Brain microvascular endothelial cell (primary cell): Measurements from ENCODE around the gene XRN2.

Experiments used
- DNase-seq: peaks from one replicate; pipeline ENCODE4 v3.0.0-alpha.2; 2020
- H3K27ac ChIP-seq: fragments of 250-450 bp; sonication (Bioruptor Pico); 2 replicates; pipeline ENCODE4 v1.5.1; 2020; ENCODE audit warnings: mild to moderate bottlenecking, moderate library complexity
- H3K27me3 ChIP-seq: fragments of 250-450 bp; sonication (Bioruptor Pico); replicated peaks from 2 replicates; pipeline ENCODE4 v1.5.1; 2020; ENCODE audit warnings: mild to moderate bottlenecking
- H3K36me3 ChIP-seq: fragments of 250-450 bp; sonication (Bioruptor Pico); replicated peaks from 2 replicates; pipeline ENCODE4 v1.5.1; 2020; ENCODE audit warnings: mild to moderate bottlenecking
- H3K4me3 ChIP-seq: 2 replicates; pipeline ENCODE4 v1.5.1; 2011; ENCODE audit warnings: low read depth, mild to moderate bottlenecking, control low read depth, low read length, moderate library complexity
- in situ Hi-C: cut with HindIII; loops from 2 replicates; pipeline ENCODE4 v1.10.0; 2017; ENCODE audit warnings: low sequenced_read_pairs, low pct_ligation_motif_present
- TF ChIP-seq, protein P1 (sequence below): IDR thresholded peaks from 2 replicates; pipeline ENCODE4 v1.5.1; 2011; ENCODE audit warnings: low read depth, mild to moderate bottlenecking, moderate library complexity, low read length, control low read depth, inconsistent platforms; ENCODE audit errors: missing control alignments

XRN2 gene

DNA sequence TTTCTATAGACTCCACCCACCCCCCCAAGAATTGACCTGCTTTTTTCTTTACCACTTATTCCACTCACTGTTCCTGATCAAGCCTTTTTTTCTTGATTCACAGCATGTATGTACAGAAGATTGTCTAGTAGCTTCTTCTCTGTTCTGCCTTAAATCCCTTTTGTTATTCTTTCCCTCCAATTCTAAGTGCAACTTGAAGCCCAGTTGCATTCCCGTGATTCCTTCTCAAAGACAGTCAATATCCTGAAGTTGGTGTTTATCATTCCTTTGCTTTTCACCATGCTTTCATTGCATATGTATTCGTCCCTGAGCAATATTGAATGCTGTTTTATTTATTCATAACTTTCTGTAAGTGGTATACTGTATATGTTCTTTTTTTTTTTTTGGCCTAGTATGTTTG, 21.0 kb downstream of the XRN2 start:
- Histone ChIP-seq H3K4me3 (no peak overlapping the region), H3K27me3 (no peaks in the 10 kb centered on the region), H3K27ac (peak overlapping the region; percentile 36), H3K36me3 (no peaks in the 10 kb centered on the region)
- in situ Hi-C loops, result no loop called here
- no peak for DNase-seq
- TF ChIP-seq, protein P1, sequence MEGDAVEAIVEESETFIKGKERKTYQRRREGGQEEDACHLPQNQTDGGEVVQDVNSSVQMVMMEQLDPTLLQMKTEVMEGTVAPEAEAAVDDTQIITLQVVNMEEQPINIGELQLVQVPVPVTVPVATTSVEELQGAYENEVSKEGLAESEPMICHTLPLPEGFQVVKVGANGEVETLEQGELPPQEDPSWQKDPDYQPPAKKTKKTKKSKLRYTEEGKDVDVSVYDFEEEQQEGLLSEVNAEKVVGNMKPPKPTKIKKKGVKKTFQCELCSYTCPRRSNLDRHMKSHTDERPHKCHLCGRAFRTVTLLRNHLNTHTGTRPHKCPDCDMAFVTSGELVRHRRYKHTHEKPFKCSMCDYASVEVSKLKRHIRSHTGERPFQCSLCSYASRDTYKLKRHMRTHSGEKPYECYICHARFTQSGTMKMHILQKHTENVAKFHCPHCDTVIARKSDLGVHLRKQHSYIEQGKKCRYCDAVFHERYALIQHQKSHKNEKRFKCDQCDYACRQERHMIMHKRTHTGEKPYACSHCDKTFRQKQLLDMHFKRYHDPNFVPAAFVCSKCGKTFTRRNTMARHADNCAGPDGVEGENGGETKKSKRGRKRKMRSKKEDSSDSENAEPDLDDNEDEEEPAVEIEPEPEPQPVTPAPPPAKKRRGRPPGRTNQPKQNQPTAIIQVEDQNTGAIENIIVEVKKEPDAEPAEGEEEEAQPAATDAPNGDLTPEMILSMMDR, result no peak

DNA sequence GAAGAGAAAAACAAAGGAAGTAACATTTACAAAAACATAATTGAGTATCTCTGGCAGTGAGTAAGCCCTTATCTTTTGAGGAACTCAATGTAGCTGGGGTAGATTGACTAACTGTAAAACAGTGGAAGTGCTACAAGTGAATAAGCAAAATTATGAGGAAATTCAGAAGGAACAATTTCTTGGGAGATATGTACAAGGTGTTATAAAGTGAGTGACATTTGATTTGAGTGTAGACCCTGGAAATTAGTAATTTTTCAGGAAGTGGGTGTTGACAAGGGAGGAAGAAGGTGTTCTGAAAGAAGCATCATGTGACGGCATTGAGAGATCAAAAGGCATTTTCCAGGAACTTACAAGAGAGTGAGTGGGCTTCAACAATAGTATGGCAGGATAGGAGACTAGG, 22.2 kb downstream of the XRN2 start:
- no peaks in the 10 kb centered on the region for H3K27me3 ChIP-seq
- TF ChIP-seq, protein P1, result no peak
- in situ Hi-C loops, result no loop called here
- peaks cover under 1% of the 10 kb centered on the region for H3K36me3 ChIP-seq
- no peak overlapping the region for H3K27ac ChIP-seq
- H3K4me3 ChIP-seq, result no peak overlapping the region
- DNase-seq, result no peak

DNA sequence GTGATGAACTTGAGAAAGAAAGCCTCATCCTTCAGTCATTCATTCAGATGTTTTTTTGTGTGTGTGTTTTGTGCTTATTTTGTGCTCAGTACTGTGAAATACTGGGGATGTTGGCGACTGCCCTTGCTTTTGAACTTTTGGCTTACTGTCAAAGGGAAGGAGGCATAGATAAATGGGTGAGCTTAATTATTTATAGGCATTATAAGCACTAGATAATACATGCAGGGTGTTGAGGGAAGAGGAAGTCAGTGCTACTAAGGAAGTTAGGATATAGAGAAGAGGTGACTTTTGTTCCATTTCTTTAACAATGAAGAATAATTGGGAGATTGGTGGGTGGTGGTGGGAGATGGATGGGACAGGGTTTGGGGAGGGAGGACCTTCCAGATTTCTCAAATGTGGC, 23.6 kb downstream of the XRN2 start:
- Histone ChIP-seq H3K4me3 (no peak overlapping the region), H3K36me3 (peaks cover 7% of the 10 kb centered on the region), H3K27ac (no peak overlapping the region), H3K27me3 (no peaks in the 10 kb centered on the region)
- TF ChIP-seq, protein P1, result no peak
- DNase-seq, result no peak
- in situ Hi-C loops, result no loop called here

DNA sequence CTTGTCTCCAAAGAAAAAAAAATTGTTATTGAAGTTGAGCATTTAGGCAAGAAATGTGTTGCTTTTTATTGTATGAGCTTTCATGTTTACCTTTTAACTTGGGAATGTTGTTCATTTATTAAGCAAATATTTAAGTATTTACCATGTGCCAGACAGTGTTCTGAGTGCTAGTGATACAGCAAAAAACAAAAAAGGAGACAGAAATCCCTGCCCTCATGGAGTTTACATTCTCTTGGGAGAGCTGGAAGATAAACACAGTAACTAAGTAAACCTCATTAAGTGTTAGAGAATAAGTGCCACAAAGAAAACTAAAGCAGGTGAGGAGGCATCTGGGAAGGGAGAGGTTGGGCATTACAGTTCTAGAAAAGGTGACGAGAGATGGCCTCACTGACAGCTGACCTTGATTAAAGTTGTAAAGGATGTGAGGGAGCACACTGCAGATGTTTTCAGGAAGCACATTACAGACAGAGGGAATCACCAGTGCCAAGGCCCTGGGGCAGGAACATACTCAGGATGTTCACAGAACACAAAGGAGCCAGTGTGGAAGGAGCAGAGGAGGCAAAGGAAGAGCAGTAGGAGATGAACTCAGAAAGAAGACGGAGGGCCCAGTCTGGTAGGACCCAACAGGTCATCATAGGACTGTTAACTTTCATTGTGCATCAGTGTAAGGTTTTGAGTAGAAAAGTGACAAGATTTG, 33.5 kb downstream of the XRN2 start:
- TF ChIP-seq, protein P1, result no peak
- Histone ChIP-seq H3K36me3 (peaks cover 35% of the 10 kb centered on the region), H3K27ac (no peak overlapping the region)

DNA sequence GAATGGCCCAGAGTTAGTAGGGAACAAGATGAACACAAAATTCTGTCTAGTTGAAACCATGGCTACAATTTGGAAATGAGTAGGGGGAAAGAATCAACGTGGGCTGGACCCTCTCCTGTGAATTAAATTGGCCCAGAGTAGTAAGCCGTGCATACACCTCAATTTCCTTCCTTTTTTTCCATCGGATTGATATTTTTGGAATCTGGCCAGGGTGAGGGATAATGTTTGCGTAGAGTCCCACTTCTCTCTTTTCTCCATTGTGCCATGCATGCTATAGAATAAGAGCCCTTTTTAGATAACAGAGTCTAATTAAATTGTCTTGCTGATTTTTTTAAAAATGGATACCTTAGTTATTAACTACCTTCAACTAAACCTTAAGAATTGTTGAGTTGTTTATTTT, 35.2 kb downstream of the XRN2 start:
- TF ChIP-seq, protein P1, result no peak
- Histone ChIP-seq H3K27me3 (no peaks in the 10 kb centered on the region), H3K36me3 (peaks cover 31% of the 10 kb centered on the region), H3K27ac (no peak overlapping the region), H3K4me3 (no peak overlapping the region)
- no peak for DNase-seq
- in situ Hi-C loops, result no loop called here

More for the DNA sequence above, 33.5 kb downstream of the XRN2 start:
- DNase-seq, result no peak
- in situ Hi-C loops, result no loop called here
- H3K27me3 ChIP-seq, result no peaks in the 10 kb centered on the region
- H3K4me3 ChIP-seq, result no peak overlapping the region

DNA sequence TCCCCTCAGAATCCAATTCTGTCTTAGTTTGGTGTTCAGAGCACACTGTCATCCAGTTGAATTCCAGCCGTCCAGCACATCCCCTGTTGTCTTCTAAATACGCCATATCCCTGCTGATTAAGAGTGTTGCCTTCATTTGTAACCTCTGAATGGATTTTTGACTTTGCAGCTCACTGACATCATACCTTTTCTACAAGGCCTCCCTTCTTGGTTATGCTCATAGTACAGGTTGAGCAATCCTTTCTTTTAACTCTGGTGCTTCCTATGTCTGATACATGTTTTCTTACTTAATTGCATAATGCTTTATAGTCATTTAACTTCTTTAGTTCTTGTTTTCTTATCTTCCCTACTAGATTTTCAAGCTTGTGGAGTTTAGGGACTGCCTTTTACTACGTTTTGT, 36.4 kb downstream of the XRN2 start:
- DNase-seq, result no peak
- H3K36me3 ChIP-seq, result peaks cover 25% of the 10 kb centered on the region
- in situ Hi-C loops, result no loop called here
- TF ChIP-seq, protein P1, result no peak
- H3K27me3 ChIP-seq, result no peaks in the 10 kb centered on the region
- H3K27ac ChIP-seq, result no peak overlapping the region
- H3K4me3 ChIP-seq, result no peak overlapping the region
